CD4-positive, alpha-beta T cell treated with Interleukin-12 subunit alpha and Interleukin-12 subunit beta, for 1 hour (primary cell): ENCODE measurements around the gene MRPS24.
"Not testable (repeated sequence)": the region's sequence is repeated elsewhere in the genome, so short reads cannot be mapped to it uniquely, and the experiment has no call there.

Source experiments
- DNase-seq: peaks from one replicate; pipeline ENCODE4 v3.0.0-alpha.2; 2020

The MRPS24 gene

GRCh38 chr7:43830917-43831316 is 38.4 kb downstream of the MRPS24 start:
- not testable (repeated sequence) for DNase-seq

GRCh38 chr7:43825391-43825808 is 43.9 kb downstream of the MRPS24 start:
- DNase-seq, result no peak

GRCh38 chr7:43824963-43825362 is 44.4 kb downstream of the MRPS24 start:
- no peak for DNase-seq

- not testable (repeated sequence) for DNase-seq
Measured at GRCh38 chr7:43824513-43824912, 44.8 kb downstream of the MRPS24 start.

GRCh38 chr7:43823941-43824340 is 45.4 kb downstream of the MRPS24 start:
- no peak for DNase-seq

GRCh38 chr7:43823425-43823824 is 45.9 kb downstream of the MRPS24 start:
- not testable (repeated sequence) for DNase-seq
